HG02798 (cell line): ENCODE measurements around the gene PPP1R12C.
"Not testable (repeated sequence)": the region's sequence is repeated elsewhere in the genome, so short reads cannot be mapped to it uniquely, and the experiment has no call there.

Experiments used
- ATAC-seq: cut with Tn5 transposase; IDR thresholded peaks from one replicate; pipeline ENCODE4 v1.9.1; 2021; ENCODE audit warnings: mild to moderate bottlenecking; ENCODE audit not compliant: unreplicated experiment, poor library complexity

The PPP1R12C gene

GRCh38 chr19:55080121-55080967 is 37.1 kb downstream of the PPP1R12C start:
- peak; percentile 38 for ATAC-seq

DNA sequence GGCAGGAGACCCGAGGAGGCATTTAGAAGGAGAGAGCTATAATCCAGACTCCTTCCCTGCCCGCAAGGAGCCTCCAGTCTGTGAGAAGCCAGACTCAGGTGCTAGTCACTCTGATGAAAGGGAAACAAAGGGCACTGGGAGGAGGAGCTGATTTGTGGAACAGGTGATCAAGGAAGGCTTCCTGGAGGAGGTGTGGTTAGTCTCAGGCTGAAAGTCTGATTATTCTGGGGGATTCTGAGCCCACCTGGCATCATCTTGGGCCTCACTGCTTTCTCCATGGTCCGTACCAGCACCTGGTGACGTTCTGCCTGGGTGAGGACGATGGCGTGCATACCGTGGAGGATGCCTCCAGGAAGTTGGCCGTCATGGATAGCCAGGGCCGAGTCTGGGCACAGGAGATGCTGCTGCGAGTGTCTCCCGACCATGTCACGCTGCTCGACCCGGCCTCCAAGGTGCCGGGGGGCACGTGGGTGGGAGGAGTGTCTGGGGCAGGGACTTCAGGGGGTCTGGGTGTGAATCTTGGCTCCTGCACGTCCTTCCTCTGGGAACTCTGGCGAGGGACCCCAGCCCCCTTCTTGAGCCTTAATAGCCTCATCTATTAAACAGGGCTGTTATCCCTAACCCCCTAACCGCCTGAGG is 37.9 kb downstream of the PPP1R12C start:
- ATAC-seq: no peak

DNA sequence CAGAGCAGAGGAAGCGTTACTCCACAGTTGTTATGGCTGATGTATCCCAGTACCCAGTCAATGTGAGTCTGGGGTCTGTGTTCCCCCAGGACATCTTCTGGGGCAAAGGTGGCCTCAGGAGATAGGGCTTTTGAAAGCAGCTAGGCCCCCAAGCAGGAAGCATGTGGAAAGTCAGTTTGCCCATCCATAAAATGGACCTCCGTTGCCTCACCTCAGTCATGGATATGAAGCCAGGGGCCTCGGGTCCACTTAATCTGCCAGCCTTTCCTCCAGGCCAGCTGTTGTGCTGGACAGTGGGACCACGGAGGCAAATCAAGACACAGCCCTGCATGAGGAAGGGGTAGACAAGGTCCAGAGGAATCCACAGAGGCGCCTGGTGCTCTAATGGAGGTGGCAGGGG is 38.4 kb downstream of the PPP1R12C start:
- ATAC-seq: no peak

GRCh38 chr19:55077106-55077505 is 40.3 kb downstream of the PPP1R12C start:
- ATAC-seq: no peak

DNA sequence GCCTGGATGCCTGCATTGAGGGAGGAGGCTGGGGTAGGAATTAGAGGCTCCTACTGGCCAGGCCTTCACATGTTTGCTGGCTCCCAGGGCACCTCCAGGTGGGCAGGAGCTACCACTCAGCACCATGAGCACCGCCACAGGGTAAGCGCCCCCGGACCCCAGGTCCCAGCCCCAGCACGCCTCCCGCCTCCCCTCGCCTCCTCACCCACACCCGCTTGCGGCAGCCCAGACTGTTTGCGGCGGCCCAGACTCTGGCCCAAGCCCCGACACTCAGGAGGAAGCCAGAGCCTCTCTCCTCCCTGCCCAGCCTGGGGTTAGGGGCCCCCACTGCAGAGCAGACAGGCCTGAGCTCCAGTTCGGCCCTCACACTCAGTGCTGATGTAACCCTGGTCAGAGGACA is 41.1 kb downstream of the PPP1R12C start:
- no peak for ATAC-seq

GRCh38 chr19:55075371-55075998 is 42.0 kb downstream of the PPP1R12C start, which contains the start of gene EPS8L1:
Gene EPS8L1, plus strand, starts transcription at chr19:55075869. Its CDS starts 576 bp downstream, at chr19:55076445.
- ATAC-seq: no peak

DNA sequence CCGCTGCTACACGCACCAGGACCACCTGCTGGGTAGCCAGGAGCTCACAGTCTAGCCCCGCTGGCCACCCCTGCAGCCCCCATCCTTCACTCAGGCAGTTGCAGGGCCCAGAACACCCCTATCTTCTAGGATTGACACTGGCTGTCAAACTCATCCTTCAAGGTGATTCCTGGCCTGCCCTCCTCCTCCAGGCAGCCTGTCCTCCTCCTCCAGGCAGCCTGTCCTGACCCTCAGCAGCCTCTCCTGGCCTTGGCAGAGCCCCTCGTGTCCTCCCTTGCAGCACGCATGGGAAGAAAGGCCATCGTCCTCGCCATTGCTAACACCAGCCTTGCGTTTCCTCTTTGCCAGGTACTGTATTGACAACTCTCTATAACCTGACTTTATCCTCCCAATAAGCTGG is 45.5 kb downstream of the PPP1R12C start:
- ATAC-seq: no peak

- ATAC-seq: no peak
Measured at GRCh38 chr19:55071129-55071502, 46.3 kb downstream of the PPP1R12C start.

DNA sequence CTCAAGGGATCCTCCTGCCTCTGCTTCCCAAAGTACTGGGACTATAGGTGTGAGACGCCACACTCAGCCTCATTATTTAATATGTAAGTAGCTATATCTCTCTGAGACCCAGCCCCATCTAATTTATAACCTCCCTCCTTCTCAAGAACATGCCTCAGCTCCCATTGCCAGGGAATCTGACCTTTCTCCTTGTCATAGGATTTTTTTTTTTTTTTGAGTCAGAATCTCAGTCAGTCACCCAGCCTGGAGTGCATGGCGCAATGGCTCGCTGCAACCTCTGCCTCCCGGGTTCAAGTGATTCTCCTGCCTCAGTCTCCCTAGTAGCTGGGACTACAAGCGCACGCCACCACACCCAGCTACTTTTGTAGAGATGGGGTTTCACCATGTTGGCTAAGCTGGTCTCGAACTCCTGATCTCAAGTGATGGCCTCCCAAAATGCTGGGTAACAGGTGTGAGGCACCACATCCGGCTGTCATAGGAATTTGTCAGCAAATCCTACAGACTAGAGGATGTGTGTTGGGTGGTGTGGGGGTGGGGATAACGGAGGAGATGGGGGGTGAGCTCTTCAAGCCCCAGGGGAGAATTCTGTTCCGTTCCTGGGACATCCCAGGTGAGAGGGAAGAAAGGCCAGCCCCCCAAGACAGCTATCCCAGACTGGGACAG is 46.8 kb downstream of the PPP1R12C start:
- no peak for ATAC-seq

DNA sequence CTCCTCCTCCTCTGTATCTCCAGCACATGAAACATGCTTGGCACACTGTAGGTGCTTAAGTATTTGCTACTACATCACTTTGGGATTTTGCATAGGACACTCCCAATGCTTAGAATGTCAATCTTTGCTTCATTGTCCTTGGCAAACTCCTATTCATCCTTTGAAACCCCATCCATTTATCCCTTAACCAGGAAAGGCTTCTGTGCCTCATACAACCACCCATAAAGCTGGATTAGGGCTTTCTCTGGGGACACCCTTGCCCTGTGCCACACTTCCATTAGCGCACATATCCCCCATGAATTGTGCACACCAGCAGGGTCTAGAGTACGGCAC is 47.6 kb downstream of the PPP1R12C start:
- no peak for ATAC-seq

DNA sequence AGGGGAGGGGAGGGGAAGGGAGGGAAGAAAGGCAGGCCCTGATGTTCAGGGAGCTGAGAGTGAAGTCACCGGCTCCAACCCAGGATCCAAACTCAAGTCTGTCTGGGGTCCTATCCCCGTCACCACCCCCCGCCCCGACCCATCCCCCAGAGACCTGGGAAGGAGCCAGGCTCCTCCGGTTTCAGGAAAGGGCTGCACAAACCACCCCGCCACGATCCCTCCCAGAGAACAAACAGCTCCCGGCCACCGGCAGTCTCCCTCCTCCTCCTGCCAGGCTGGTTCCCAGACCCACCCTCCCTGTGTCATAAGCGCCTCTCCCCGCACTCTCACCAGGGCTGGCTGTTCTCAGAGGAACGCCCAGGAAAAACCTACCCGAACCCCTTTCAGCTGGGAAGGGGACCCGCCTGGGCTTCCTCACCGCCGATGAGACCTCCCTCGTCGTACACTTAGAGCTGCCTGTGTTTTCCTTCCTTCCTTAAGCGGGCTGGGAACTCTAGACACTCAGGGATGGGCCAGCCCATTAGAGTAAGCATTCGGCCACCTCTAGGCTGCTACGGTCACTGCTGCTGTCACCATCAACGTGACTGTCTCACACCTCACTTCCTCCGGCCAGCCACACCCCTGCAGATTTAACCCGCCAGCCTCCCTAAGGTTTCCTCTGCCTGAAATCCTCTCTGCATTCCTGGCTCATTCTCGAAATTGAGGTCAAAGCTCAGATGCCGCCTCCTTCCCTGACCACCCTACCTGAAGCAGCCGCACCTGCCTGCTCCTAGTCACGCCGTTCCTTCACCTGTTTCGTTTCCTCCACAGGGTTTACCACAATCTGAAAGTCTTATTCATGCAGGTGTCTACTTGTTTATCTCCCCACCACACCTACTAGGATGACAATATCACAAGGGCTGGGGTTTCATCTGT is 48.2 kb downstream of the PPP1R12C start:
- no peak for ATAC-seq

DNA sequence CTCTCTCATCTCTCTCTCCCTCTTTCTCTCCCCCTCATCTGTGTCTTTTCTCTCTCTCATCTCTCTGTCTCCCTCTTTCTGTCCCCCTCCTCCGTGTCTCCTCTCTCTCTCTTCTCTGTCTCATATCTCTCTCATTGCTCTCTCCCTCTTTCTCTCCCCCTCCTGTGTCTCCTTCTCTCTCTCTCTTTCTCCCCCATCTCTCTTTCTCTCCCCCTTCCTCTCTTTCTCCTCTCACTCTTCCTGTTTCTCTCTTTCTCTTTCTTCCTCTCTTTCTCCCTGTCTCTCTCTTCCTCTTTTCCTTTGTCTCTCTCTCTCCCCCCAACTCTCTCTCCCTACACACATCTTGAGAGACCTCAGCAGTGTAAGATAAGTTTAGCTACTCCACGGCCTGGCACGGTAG is 49.6 kb downstream of the PPP1R12C start:
- no peak for ATAC-seq

- no peak for ATAC-seq
Measured at GRCh38 chr19:55066107-55066709, 51.2 kb downstream of the PPP1R12C start.

- ATAC-seq: not testable (repeated sequence)
Measured at GRCh38 chr19:55065516-55065915, 51.9 kb downstream of the PPP1R12C start.

- no peak for ATAC-seq
Measured at GRCh38 chr19:55063492-55063843, 54.0 kb downstream of the PPP1R12C start.

- peak; percentile 97 for ATAC-seq
Measured at GRCh38 chr19:55062735-55063491, 54.5 kb downstream of the PPP1R12C start, which contains the start of gene RDH13. Gene RDH13, minus strand, starts transcription at chr19:55063148. Its CDS starts 116 bp downstream, at chr19:55063032.

DNA sequence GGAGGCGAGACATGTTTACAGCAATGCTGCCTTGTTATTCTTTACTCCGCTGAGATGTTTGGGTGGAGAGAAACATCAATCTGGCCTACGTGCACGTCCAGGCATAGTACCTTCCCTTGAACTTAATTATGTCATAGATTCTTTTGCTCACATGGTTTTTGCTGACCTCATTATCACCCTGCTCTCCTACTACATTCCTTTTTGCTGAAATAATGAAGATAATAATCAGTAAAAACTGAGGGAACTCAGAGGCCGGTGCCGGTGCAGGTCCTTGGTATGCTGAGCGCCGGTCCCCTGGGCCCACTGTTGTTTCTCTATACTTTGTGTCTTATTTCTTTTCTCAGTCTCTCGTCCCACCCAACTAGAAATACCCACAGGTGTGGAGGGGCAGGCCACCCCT is 57.1 kb downstream of the PPP1R12C start:
- not testable (repeated sequence) for ATAC-seq

- ATAC-seq: no peak
Measured at GRCh38 chr19:55058781-55059610, 58.4 kb downstream of the PPP1R12C start.
